OCI-LY1 (cell line): ENCODE measurements around the gene TMPRSS3.

ENCODE experiments used
- CTCF ChIP-seq: fragments of 200-600 bp; sonication (generic), shearing (Covaris generic); IDR thresholded peaks from 2 replicates; pipeline ENCODE4 v1.5.1; 2017; ENCODE audit warnings: mild to moderate bottlenecking, antibody characterized with exemption, low read length, moderate library complexity, mixed read lengths
- EZH2 ChIP-seq: fragments of 200-600 bp; sonication (generic), shearing (Covaris generic); IDR thresholded peaks from 2 replicates; pipeline ENCODE4 v1.8.0; 2017; ENCODE audit warnings: borderline replicate concordance, mixed run types, mild to moderate bottlenecking, antibody characterized with exemption, low read length, moderate library complexity, mixed read lengths

GRCh38 chr21:42346441-42346840, 49.4 kb downstream of the TMPRSS3 start:
- TF ChIP-seq CTCF, result no peak
- TF ChIP-seq EZH2, result no peak
